Vagina (tissue), 2 donors: ENCODE measurements around the gene GRHPR.

ENCODE experiments used
- POLR2A ChIP-seq, 2 donors: fragments of 450-650 bp; IDR thresholded peaks; one replicate each; pipeline ENCODE4 v1.6.1; 2017; ENCODE audit warnings: antibody characterized with exemption in 2 of 2, mild to moderate bottlenecking in 2 of 2, moderate library complexity in 2 of 2
- POLR2AphosphoS5 ChIP-seq, 2 donors: sonication (generic); formaldehyde crosslinking; IDR thresholded peaks; one replicate each; pipeline ENCODE4 v1.9.0; 2017; ENCODE audit warnings: antibody characterized with exemption in 2 of 2, mild to moderate bottlenecking in 2 of 2, low read depth in 1 of 2; ENCODE audit not compliant: insufficient read depth in 1 of 2
- TF ChIP-seq, protein P1 (sequence below), 3 experiments: fragments of 450-650 bp in 2 of 3; fragments of 200-600 bp in 1 of 3; sonication (generic) in 1 of 3; IDR thresholded peaks; one replicate each; pipeline ENCODE4 v1.5.1; 2017 to 2019; ENCODE audit warnings: antibody characterized with exemption in 3 of 3, mild to moderate bottlenecking in 2 of 3, moderate library complexity in 2 of 3

DNA sequence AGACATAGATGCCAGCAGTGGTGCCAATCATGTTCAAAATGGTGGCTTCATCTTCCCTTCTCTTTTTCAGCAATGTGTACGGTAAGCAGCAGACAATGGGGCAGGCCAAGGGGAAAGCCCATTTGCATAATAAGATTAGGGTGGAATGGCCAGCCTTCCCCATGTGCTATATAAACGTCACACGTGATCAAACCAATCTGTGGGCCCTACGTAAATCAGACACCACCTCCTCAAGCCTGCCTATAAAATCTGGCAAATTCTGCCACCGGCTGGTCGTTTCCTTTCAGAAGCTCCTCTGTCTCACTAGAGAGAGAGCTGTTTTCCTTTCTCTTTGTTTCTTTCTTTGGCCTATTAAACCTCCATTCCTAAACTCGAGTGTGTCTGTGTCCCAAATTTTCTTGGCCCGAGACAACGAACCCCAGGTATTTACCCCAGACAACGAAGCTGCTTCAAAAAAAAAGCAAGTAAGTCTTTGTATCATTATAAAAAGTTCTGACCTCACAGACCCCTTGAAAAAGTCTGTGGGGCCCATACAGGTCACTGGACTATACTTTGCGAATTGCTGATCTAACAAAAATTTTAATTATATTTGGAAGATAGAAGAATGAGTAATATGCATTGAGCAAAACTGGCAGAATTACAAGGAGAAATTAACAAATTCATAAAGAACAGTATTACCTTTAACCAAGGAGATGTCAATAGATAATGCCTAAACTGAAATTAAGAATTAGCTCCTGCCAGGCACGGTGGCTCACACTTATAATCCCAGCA lies 27.6 kb downstream of the GRHPR start:
- TF ChIP-seq, protein P1, sequence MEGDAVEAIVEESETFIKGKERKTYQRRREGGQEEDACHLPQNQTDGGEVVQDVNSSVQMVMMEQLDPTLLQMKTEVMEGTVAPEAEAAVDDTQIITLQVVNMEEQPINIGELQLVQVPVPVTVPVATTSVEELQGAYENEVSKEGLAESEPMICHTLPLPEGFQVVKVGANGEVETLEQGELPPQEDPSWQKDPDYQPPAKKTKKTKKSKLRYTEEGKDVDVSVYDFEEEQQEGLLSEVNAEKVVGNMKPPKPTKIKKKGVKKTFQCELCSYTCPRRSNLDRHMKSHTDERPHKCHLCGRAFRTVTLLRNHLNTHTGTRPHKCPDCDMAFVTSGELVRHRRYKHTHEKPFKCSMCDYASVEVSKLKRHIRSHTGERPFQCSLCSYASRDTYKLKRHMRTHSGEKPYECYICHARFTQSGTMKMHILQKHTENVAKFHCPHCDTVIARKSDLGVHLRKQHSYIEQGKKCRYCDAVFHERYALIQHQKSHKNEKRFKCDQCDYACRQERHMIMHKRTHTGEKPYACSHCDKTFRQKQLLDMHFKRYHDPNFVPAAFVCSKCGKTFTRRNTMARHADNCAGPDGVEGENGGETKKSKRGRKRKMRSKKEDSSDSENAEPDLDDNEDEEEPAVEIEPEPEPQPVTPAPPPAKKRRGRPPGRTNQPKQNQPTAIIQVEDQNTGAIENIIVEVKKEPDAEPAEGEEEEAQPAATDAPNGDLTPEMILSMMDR (IDR thresholded peaks at IDR 0.05): no peak
- TF ChIP-seq POLR2AphosphoS5 (IDR thresholded peaks at IDR 0.05; ENCODE audit: insufficient read depth in 1 of 2, low read depth in 1 of 2) (no peak), POLR2A (IDR thresholded peaks at IDR 0.05) (no peak)
